H1 (cell line): Measurements from ENCODE around the gene ADAM12. TPM values are rescaled to one million over a fixed set of nuclear protein-coding genes. Genes with fewer than 3 reads are reported as not detected.

Experiments
- CTCF ChIA-PET: fragments of 300-600 bp; sonication (Branson Sonifier 250); formaldehyde crosslinking; loops from one replicate; lab custom pipeline; 2021; ENCODE audit not compliant: partially characterized antibody; lab: Charles Lee
- POLR2A ChIA-PET: fragments of 300-600 bp; sonication (Branson Sonifier 250); formaldehyde crosslinking; loops from one replicate; lab custom pipeline; 2021; ENCODE audit warnings: inconsistent platforms; ENCODE audit not compliant: partially characterized antibody; lab: Charles Lee
- DNase-seq, 2 experiments: peaks; one replicate each; pipeline versions ENCODE4 v3.0.0 to v3.0.0-alpha.2; 2010 to 2022; ENCODE audit warnings: low spot score in 2 of 2, low read depth in 1 of 2, mixed read lengths in 1 of 2
- FAIRE-seq: peaks from 2 replicates; lab custom pipeline; 2011; peaks lifted over from hg19 to GRCh38; lab: Jason Lieb, UNC
- H2AFZ ChIP-seq: 2 replicates; pipeline ENCODE4 v1.8.1; 2012; ENCODE audit warnings: low read length, inconsistent platforms
- H2AK5ac ChIP-seq: 2 replicates; pipeline ENCODE4 v1.6.1; 2013; ENCODE audit warnings: low read depth, low read length
- H2BK120ac ChIP-seq: replicated peaks from 2 replicates; pipeline ENCODE3; 2013; ENCODE audit warnings: low read depth, low read length, inconsistent platforms
- H2BK12ac ChIP-seq: 2 replicates; pipeline ENCODE4 v1.6.1; 2013; ENCODE audit warnings: low read depth, low read length
- H2BK15ac ChIP-seq: 2 replicates; pipeline ENCODE4 v1.6.1; 2013; ENCODE audit warnings: low read length
- H2BK20ac ChIP-seq: 2 replicates; pipeline ENCODE4 v1.6.1; 2013; ENCODE audit warnings: low read length
- H2BK5ac ChIP-seq: 2 replicates; pipeline ENCODE4 v1.6.1; 2013; ENCODE audit warnings: low read depth, low read length
- H3K14ac ChIP-seq: 2 replicates; pipeline ENCODE4 v1.6.1; 2013; ENCODE audit warnings: inconsistent platforms; ENCODE audit not compliant: insufficient read length
- H3K18ac ChIP-seq: 2 replicates; pipeline ENCODE4 v1.6.1; 2013; ENCODE audit warnings: low read length; ENCODE audit errors: extremely low read depth
- H3K23ac ChIP-seq: 2 replicates; pipeline ENCODE4 v1.6.1; 2013; ENCODE audit warnings: inconsistent platforms; ENCODE audit not compliant: insufficient read length
- H3K23me2 ChIP-seq: 2 replicates; pipeline ENCODE4 v1.6.1; 2013; ENCODE audit warnings: low read depth, low read length
- H3K27ac ChIP-seq: 2 replicates; pipeline ENCODE4 v1.6.1; 2011; ENCODE audit warnings: low read depth, low read length, inconsistent platforms
- H3K27me3 ChIP-seq, 4 experiments: replicated peaks in 1 of 4; 1 replicate in 1 of 4; 2 replicates in 3 of 4; pipeline versions ENCODE4 v1.6.1 to v1.8.1; 2011 to 2013; ENCODE audit warnings: low read length in 3 of 4, mild to moderate bottlenecking in 3 of 4, inconsistent platforms in 2 of 4, mixed read lengths in 2 of 4, moderate library complexity in 1 of 4; ENCODE audit not compliant: control insufficient read depth in 3 of 4, insufficient read depth in 3 of 4; ENCODE audit errors: extremely low read depth in 1 of 4
- H3K36me3 ChIP-seq, 4 experiments: 2 replicates each; pipeline versions ENCODE4 v1.6.1 to v1.8.1; 2011 to 2013; ENCODE audit warnings: mild to moderate bottlenecking in 4 of 4, low read length in 3 of 4, moderate library complexity in 2 of 4, control low read depth in 1 of 4, inconsistent platforms in 1 of 4; ENCODE audit not compliant: insufficient read depth in 4 of 4, control insufficient read depth in 2 of 4
- H3K4ac ChIP-seq: replicated peaks from 2 replicates; pipeline ENCODE3; 2013; ENCODE audit warnings: low read length, low read depth, mixed read lengths, inconsistent platforms; ENCODE audit not compliant: insufficient read length
- H3K4me1 ChIP-seq, 4 experiments: replicated peaks in 1 of 4; 1 replicate in 1 of 4; 2 replicates in 3 of 4; pipeline versions ENCODE4 v1.6.1 to v1.8.1; 2011 to 2013; ENCODE audit warnings: low read length in 3 of 4, inconsistent platforms in 2 of 4, mixed read lengths in 1 of 4; ENCODE audit not compliant: insufficient read depth in 4 of 4, control insufficient read depth in 3 of 4
- H3K4me2 ChIP-seq, 2 experiments: 2 replicates each; pipeline versions ENCODE4 v1.6.1 to v1.8.1; 2011 to 2013; ENCODE audit warnings: low read depth in 2 of 2, low read length in 2 of 2, control low read depth in 1 of 2, inconsistent platforms in 1 of 2, mild to moderate bottlenecking in 1 of 2; ENCODE audit not compliant: insufficient read depth in 1 of 2
- H3K4me3 ChIP-seq, 4 experiments: fragments of 200-600, 300-600 bp in 1 of 4; sonication (generic), shearing (Covaris generic), sonication (Bioruptor Twin) in 1 of 4; 2 replicates each; pipeline versions ENCODE4 v1.5.1 to v1.8.1; 2011 to 2016; ENCODE audit warnings: low read length in 4 of 4, low read depth in 3 of 4, control low read depth in 2 of 4, inconsistent platforms in 2 of 4, mild to moderate bottlenecking in 2 of 4, mixed read lengths in 1 of 4, moderate library complexity in 1 of 4; ENCODE audit not compliant: insufficient read depth in 2 of 4; ENCODE audit errors: extremely low read depth in 1 of 4
- H3K56ac ChIP-seq: replicated peaks from 2 replicates; pipeline ENCODE3; 2013; ENCODE audit warnings: low read depth, mild to moderate bottlenecking, mixed read lengths, low read length, inconsistent platforms; ENCODE audit not compliant: insufficient read length
- H3K79me1 ChIP-seq: 2 replicates; pipeline ENCODE4 v1.6.1; 2013; ENCODE audit warnings: low read depth, low read length, control low read depth
- H3K79me2 ChIP-seq, 2 experiments: 2 replicates each; pipeline versions ENCODE4 v1.6.1 to v1.8.1; 2012 to 2013; ENCODE audit warnings: low read length in 2 of 2, mild to moderate bottlenecking in 2 of 2, inconsistent platforms in 1 of 2; ENCODE audit not compliant: insufficient read depth in 2 of 2, control insufficient read depth in 1 of 2
- H3K9ac ChIP-seq, 4 experiments: replicated peaks in 1 of 4; 1 replicate in 1 of 4; 2 replicates in 3 of 4; pipeline versions ENCODE4 v1.6.1 to v1.8.1; 2011 to 2013; ENCODE audit warnings: low read depth in 3 of 4, low read length in 3 of 4, control low read depth in 2 of 4, mild to moderate bottlenecking in 2 of 4, moderate library complexity in 2 of 4, inconsistent platforms in 1 of 4; ENCODE audit errors: extremely low read depth in 1 of 4
- H3K9me3 ChIP-seq, 2 experiments: 2 replicates each; pipeline versions ENCODE4 v1.6.1 to v1.8.1; 2012 to 2013; ENCODE audit warnings: mild to moderate bottlenecking in 2 of 2, moderate library complexity in 2 of 2, control low read depth in 1 of 2, inconsistent platforms in 1 of 2, low read depth in 1 of 2, low read length in 1 of 2, mixed read lengths in 1 of 2; ENCODE audit not compliant: insufficient read depth in 2 of 2
- H4K20me1 ChIP-seq, 2 experiments: replicated peaks in 1 of 2; 2 replicates each; pipeline versions ENCODE3 to v1.8.1; 2011 to 2013; ENCODE audit warnings: inconsistent platforms in 2 of 2, low read length in 2 of 2, mild to moderate bottlenecking in 1 of 2; ENCODE audit not compliant: insufficient read depth in 2 of 2, control insufficient read depth in 1 of 2
- H4K5ac ChIP-seq: 2 replicates; pipeline ENCODE4 v1.6.1; 2013; ENCODE audit warnings: low read length, low read depth, mixed read lengths, inconsistent platforms; ENCODE audit not compliant: insufficient read length
- H4K8ac ChIP-seq: 2 replicates; pipeline ENCODE4 v1.8.0; 2013; ENCODE audit warnings: mild to moderate bottlenecking, moderate library complexity, low read length, inconsistent platforms; ENCODE audit not compliant: insufficient read depth; ENCODE audit errors: extremely low read depth
- H4K91ac ChIP-seq: replicated peaks from 2 replicates; pipeline ENCODE3; 2013; ENCODE audit warnings: low read length, mixed read lengths, inconsistent platforms; ENCODE audit not compliant: insufficient read length
- CREB1 ChIP-seq: IDR thresholded peaks from 2 replicates; pipeline ENCODE4 v1.6.1; 2012; ENCODE audit warnings: inconsistent platforms
- E2F6 ChIP-seq: IDR thresholded peaks from 2 replicates; pipeline ENCODE4 v1.6.1; 2012; ENCODE audit warnings: inconsistent platforms
- NRF1 ChIP-seq: IDR thresholded peaks from 2 replicates; pipeline ENCODE4 v1.6.1; 2011; ENCODE audit warnings: mild to moderate bottlenecking, low read depth, low read length, improper control_type of control experiment
- RAD21 ChIP-seq, 2 experiments: IDR thresholded peaks in 1 of 2; conservative IDR thresholded peaks in 1 of 2; 2 replicates each; pipeline ENCODE4 v1.6.1; 2011; ENCODE audit warnings: low read depth in 2 of 2, low read length in 2 of 2, improper control_type of control experiment in 1 of 2, inconsistent platforms in 1 of 2, mild to moderate bottlenecking in 1 of 2, moderate library complexity in 1 of 2
- RBBP5 ChIP-seq: IDR thresholded peaks from 2 replicates; pipeline ENCODE4 v1.7.1; 2012; ENCODE audit warnings: low read depth, mild to moderate bottlenecking, inconsistent platforms, low read length, moderate library complexity, borderline replicate concordance
- SAP30 ChIP-seq: fragments of 300-600 bp; sonication (generic); IDR thresholded peaks from 2 replicates; pipeline ENCODE4 v1.7.1; 2012; ENCODE audit warnings: low read length, moderate library complexity, mild to moderate bottlenecking, inconsistent platforms; ENCODE audit not compliant: insufficient read depth, insufficient replicate concordance
- SIRT6 ChIP-seq: IDR thresholded peaks from one replicate; pipeline ENCODE4 v1.7.1; 2012; ENCODE audit warnings: low read length, inconsistent platforms
- TAF1 ChIP-seq: IDR thresholded peaks from 2 replicates; pipeline ENCODE4 v1.6.1; 2011; ENCODE audit warnings: mild to moderate bottlenecking, low read depth, low read length
- YY1 ChIP-seq: IDR thresholded peaks from 2 replicates; pipeline ENCODE4 v1.6.1; 2011; ENCODE audit warnings: low read depth, mild to moderate bottlenecking, low read length
- WGBS, 2 experiments: shearing (Covaris generic) in 1 of 2; methylation state at CpG; one replicate each; pipeline versions ENCODE4 v1.1.6 to v1.1.7; 2013 to 2015; ENCODE audit warnings: low lambda C conversion rate in 2 of 2, mixed read lengths in 2 of 2, inconsistent platforms in 1 of 2, low coverage in 1 of 2, missing lambda C conversion rate in 1 of 2; ENCODE audit not compliant: insufficient replicate concordance in 2 of 2, insufficient coverage in 1 of 2, insufficient read length in 1 of 2; ENCODE audit errors: extremely low coverage in 1 of 2, missing lambda C conversion rate in 1 of 2; 5-methylcytosine and 5-hydroxymethylcytosine counted together
- polyA plus RNA-seq, 7 experiments: library from polyadenylated mRNA; depleted of rRNA in 3 of 7; stranded (reverse) in 5 of 7; unstranded in 2 of 7; fragments of >200 nt in 5 of 7; fragments of 200-250 nt in 2 of 7; gene quantifications; 1 replicate in 5 of 7; 2 replicates in 1 of 7; 4 replicates in 1 of 7; pipeline versions ENCODE4 v1.2.1 to v1.2.3, GENCODE V29; 2011 to 2013; ENCODE audit warnings: missing spikeins in 2 of 7, mixed read lengths in 2 of 7
- total RNA-seq: library from RNA; stranded (reverse); fragmentation: NEBNext Ultra II Directional; extraction: Animal tissue kit (Norgen Biotek cat#: 25700); gene quantifications from 2 replicates; pipeline ENCODE4 v1.2.1, GENCODE V29; 2021
- TF ChIP-seq, protein P1 (sequence below): IDR thresholded peaks from 2 replicates; pipeline ENCODE4 v1.6.1; 2012; ENCODE audit warnings: inconsistent platforms
- TF ChIP-seq, protein P2 (sequence below): IDR thresholded peaks from 2 replicates; pipeline ENCODE4 v1.6.1; 2011; ENCODE audit warnings: low read depth, mild to moderate bottlenecking, low read length; ENCODE audit not compliant: insufficient read depth

Gene ADAM12
- total and polyA plus RNA-seq, 2 of the 8 experiments (the other 6 are each of a cell fraction or from before 2014, with no cell fraction given): 0.07 to 0.17 TPM

GRCh38 chr10:126391192-126391885, 3.1 kb upstream of the ADAM12 start:
- H3K4me1 ChIP-seq: peaks cover 0 to 2% (median 0%) of the 10 kb centered on the region in 4 experiments; a peak in 4 of 7 replicates
- no peak for FAIRE-seq
- POLR2A ChIA-PET: no interaction called here
- no peak for TF ChIP-seq RAD21 (IDR thresholded peaks at IDR 0.05 in 1 of 2, conservative IDR thresholded peaks at IDR 0.05 in 1 of 2; ENCODE audit: low read depth in 2 of 2, low read length in 2 of 2)
- no peak for TF ChIP-seq TAF1
- no peak for TF ChIP-seq NRF1
- TF ChIP-seq, protein P1, sequence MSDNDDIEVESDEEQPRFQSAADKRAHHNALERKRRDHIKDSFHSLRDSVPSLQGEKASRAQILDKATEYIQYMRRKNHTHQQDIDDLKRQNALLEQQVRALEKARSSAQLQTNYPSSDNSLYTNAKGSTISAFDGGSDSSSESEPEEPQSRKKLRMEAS: no peak
- TF ChIP-seq, protein P2, sequence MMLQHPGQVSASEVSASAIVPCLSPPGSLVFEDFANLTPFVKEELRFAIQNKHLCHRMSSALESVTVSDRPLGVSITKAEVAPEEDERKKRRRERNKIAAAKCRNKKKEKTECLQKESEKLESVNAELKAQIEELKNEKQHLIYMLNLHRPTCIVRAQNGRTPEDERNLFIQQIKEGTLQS: no peak
- no peak for TF ChIP-seq RBBP5
- no peak for TF ChIP-seq SIRT6
- TF ChIP-seq SAP30: no peak
- no peak for TF ChIP-seq YY1
- no peak for TF ChIP-seq E2F6
- no peak for TF ChIP-seq CREB1

More at GRCh38 chr10:126391192-126391885, 3.1 kb upstream of the ADAM12 start:
- Histone ChIP-seq H3K36me3 (no peaks in the 10 kb centered on the region), H3K18ac (no peak overlapping the region), H2AFZ (no peak overlapping the region), H3K4ac (no peak overlapping the region), H3K27ac (no peak overlapping the region), H3K27me3 (peaks cover 10 to 28% (median 25%) of the 10 kb centered on the region in 4 experiments), H2BK15ac (no peak overlapping the region), H4K8ac (no peak overlapping the region), H2BK120ac (no peak overlapping the region), H2BK12ac (no peak overlapping the region), H4K91ac (no peak overlapping the region), H3K56ac (no peak overlapping the region), H2BK20ac (no peak overlapping the region), H3K9ac (no peak overlapping the region), H3K79me1 (no peaks in the 10 kb centered on the region), H3K23ac (no peak overlapping the region), H3K9me3 (no peaks in the 10 kb centered on the region; a peak in 2 of 4 replicates), H4K20me1 (no peaks in the 10 kb centered on the region), H2BK5ac (no peak overlapping the region), H3K14ac (no peak overlapping the region), H4K5ac (no peak overlapping the region), H3K4me3 (no peak overlapping the region), H3K23me2 (peaks cover 13% of the 10 kb centered on the region), H2AK5ac (no peak overlapping the region), H3K79me2 (no peaks in the 10 kb centered on the region), H3K4me2 (no peak overlapping the region)
- DNase-seq: no peak
- CTCF ChIA-PET: interaction anchor here (0.6 to 1.3 kb wide), 4 partner anchors 10 to 207 kb away, joined by 3 read pairs; no protein-coding TSS in a partner anchor
- 81% methylated on average over 9 of the region's 9 CpGs; no CpG with 5 or more reads in 1 of the 2 experiments for WGBS, 2 experiments
